GM19193 (cell line): ENCODE measurements around the gene KRT71.

Source experiments
- POLR2A ChIP-seq: IDR thresholded peaks from 4 replicates; pipeline ENCODE4 v1.6.1; 2011; ENCODE audit not compliant: insufficient read depth, insufficient read length; ENCODE audit errors: extremely low read depth

KRT71 gene

DNA sequence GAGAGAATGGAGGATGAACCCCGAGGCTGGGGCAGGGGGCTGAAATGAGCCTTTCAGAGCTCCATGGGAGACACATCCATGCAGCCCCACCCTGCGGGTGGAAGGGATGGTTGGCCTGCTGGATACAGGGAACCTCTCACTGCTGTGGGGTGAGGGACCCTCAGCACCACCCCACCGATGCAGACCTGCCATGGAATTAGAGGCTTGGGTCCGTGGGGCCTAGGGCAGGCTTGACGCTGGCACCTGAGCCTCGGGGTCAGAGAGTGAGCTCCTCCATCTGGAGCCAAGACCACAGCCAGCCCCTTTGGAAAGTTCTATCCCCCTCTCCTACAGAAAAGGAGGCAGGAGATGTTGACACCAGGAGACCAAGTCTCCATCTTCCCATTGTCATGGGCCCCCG is 28.1 kb upstream of the KRT71 start:
- no peak for TF ChIP-seq POLR2A

GRCh38 chr12:52580496-52580895 is 27.6 kb upstream of the KRT71 start:
- TF ChIP-seq POLR2A = no peak

GRCh38 chr12:52579468-52580465 is 26.8 kb upstream of the KRT71 start:
- no peak for TF ChIP-seq POLR2A

DNA sequence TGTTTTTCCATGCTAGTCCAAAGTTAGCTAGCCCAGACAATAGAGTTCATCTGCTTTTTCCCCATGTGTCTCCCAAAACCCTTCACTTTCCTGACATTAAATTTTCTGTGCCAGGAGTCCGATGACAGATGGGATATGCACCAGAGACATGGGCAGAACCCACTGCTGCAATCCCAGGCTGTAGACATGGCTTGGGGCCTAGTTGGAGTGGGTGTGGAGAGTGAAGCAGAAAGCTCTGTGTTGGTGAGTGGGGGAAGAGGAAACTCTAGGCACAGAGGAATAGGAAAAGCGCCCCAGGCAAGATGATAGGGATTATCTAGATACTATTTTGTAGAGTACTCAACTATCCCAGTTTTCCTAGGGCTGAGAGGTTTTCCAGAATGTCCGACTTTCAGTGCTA is 25.5 kb upstream of the KRT71 start:
- no peak for TF ChIP-seq POLR2A

DNA sequence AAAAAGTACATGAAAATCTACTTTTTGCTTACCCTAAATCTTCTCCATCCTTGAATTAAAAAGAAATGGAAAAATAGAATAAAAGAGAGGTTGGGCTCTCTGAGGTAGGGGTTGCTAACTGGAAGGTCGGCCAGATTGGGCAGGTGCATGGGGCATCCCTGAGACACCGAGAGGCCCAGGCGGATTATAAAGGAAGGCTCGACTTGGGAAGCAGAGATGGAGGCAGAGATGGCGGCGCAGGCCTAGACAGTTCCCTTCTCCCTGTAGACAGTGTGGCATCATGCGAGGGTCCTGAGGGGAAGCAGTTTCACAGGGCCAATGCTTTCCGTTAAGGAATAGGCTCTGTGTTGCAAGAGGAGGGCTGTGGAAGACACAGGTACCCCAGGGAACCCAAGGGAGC is 24.4 kb upstream of the KRT71 start:
- no peak for TF ChIP-seq POLR2A

DNA sequence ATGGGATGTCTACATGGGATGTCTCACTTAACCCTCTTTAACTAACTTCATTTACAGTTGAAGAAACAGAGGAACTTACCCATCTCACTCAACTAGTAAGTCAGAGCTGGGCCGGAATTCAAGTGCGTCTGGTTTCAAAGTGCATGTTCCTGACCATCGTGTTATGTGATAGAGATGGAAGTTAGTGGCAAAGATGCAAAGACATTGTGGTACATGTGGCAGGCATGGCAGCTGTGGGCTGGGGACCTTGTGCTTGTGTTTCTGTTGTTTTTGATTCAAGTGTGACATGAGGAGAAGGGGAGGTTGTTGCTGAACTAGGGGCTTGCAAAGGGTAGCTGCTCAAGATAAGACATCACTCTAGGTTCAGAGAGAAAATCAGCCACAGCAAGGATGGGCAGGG is 23.0 kb upstream of the KRT71 start:
- no peak for TF ChIP-seq POLR2A

DNA sequence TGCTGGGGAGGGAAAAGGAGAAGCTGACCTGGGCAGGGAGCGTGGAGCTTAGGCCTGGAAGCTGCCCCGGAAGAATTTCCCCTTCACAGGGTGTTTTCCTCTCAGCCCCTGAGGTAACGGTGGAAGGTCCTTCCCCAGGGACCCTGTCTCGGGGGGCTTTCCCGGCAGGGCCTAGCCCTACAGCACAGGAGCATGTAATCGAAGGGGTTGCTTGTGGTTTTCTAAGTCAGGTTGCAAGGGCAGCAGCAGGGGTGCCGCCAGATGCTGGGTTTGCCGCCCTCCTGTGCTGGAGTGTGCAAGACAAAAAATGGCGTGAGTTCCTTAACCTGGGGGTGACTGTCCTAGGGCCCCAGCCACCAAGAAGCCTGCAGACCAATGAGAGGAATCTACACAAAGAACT is 22.3 kb upstream of the KRT71 start:
- TF ChIP-seq POLR2A = no peak

- no peak for TF ChIP-seq POLR2A
Observed at GRCh38 chr12:52573743-52574142, 20.8 kb upstream of the KRT71 start, which contains the start of gene KRT74. Gene KRT74, minus strand, starts transcription at chr12:52573843. Its CDS starts 66 bp downstream, at chr12:52573777.

- no peak for TF ChIP-seq POLR2A
Observed at GRCh38 chr12:52573306-52573705, 20.4 kb upstream of the KRT71 start.

DNA sequence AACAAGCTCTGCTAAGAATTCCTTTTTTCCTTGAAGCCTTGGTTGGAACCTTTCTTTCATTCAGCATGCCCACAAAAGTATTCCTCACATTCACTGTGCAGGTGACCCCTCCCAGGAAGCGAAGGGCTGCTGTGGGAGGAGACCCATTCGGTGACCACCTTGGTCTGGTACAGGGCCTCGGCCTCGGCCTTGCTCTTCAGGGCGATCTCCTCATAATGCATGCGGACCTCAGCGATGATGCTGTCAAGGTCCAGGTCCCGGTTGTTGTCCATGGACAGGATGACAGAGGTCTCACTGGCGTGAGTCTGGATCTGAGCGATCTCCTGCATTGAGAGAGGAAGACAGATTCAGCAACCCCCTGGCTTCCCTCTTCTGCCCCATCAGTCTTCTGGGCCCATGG is 17.6 kb upstream of the KRT71 start:
- no peak for TF ChIP-seq POLR2A

GRCh38 chr12:52568111-52568510 is 15.2 kb upstream of the KRT71 start:
- no peak for TF ChIP-seq POLR2A

- TF ChIP-seq POLR2A = no peak
Observed at GRCh38 chr12:52566847-52567291, 13.9 kb upstream of the KRT71 start.

GRCh38 chr12:52564582-52564981 is 11.6 kb upstream of the KRT71 start:
- no peak for TF ChIP-seq POLR2A

DNA sequence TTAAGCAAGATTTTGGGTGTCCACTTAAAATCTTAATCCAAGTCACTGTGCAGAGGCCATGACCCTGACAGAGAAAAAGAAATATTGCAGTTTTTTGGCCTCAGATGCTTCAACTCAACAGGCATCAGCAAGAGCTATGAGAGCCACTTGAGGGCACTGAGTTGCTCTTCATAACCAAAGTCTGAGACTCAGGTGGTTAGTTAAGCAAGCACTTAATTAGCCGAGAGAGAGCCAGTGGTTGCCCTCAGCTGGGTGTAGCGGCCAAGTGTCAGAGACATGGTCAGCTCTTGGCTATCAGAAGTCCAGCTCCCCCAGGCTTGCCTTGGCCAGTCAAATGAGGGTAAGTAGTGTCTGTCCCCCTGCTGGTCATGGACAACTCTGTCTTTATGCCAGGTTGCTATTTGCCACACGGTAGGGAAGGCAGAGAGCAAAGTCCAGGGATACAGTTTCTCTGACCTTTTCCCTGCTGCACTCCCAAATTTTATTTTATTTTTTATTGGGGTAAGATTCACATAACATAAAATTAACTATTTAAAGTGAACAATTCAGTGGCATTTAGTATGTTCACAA is 9.0 kb upstream of the KRT71 start:
- TF ChIP-seq POLR2A = no peak

GRCh38 chr12:52559979-52560378 is 7.0 kb upstream of the KRT71 start:
- TF ChIP-seq POLR2A = no peak
